SK-N-SH (cell line): Measurements from ENCODE around the gene AHCYL2. TPM values are rescaled to one million over a fixed set of nuclear protein-coding genes. Genes with fewer than 3 reads are reported as not detected.

Experiments
- CTCF ChIA-PET: fragments of 300-600, 350-600 bp; formaldehyde crosslinking; extraction: SDS; loops from one replicate; lab custom pipeline; 2021; lab: Yijun Ruan, JAX
- POLR2A ChIA-PET: fragments of 350-600 bp; sonication (Branson Sonifier 250); formaldehyde crosslinking; extraction: SDS; loops from one replicate; lab custom pipeline; 2020; ENCODE audit warnings: antibody characterized with exemption, inconsistent platforms; lab: Yijun Ruan, JAX
- DNase-seq: peaks from one replicate; pipeline ENCODE4 v3.0.0; 2012
- H2AFZ ChIP-seq: fragments of 200-600 bp; sonication (generic); 2 replicates; pipeline ENCODE4 v1.8.1; 2016; ENCODE audit warnings: antibody characterized with exemption, mild to moderate bottlenecking, low read depth
- H3F3A ChIP-seq: fragments of 200-600 bp; sonication (generic); replicated peaks from 2 replicates; pipeline ENCODE3; 2016; ENCODE audit warnings: antibody characterized with exemption, mild to moderate bottlenecking; ENCODE audit not compliant: insufficient read depth
- H3K27ac ChIP-seq, 2 experiments: fragments of 200-500 bp in 1 of 2; fragments of 200-600 bp in 1 of 2; sonication (Bioruptor generic) in 1 of 2; sonication (generic), shearing (Covaris generic) in 1 of 2; 2 replicates each; pipeline versions ENCODE4 v1.5.1 to v1.6.1; 2014 to 2016; ENCODE audit warnings: low read depth in 2 of 2, inconsistent platforms in 1 of 2, low read length in 1 of 2, mild to moderate bottlenecking in 1 of 2, mixed read lengths in 1 of 2
- H3K27me3 ChIP-seq: fragments of 200-600 bp; sonication (generic), shearing (Covaris generic); 2 replicates; pipeline ENCODE4 v1.6.1; 2016; ENCODE audit warnings: mixed run types; ENCODE audit not compliant: insufficient read depth
- H3K36me3 ChIP-seq, 2 experiments: fragments of 200-500 bp in 1 of 2; fragments of 200-600 bp in 1 of 2; sonication (Bioruptor generic) in 1 of 2; sonication (generic) in 1 of 2; replicated peaks in 1 of 2; 2 replicates each; pipeline versions ENCODE3 to v1.5.1; 2014 to 2016; ENCODE audit warnings: low read length in 1 of 2, mild to moderate bottlenecking in 1 of 2; ENCODE audit not compliant: insufficient read depth in 2 of 2, control insufficient read depth in 1 of 2
- H3K4me1 ChIP-seq, 2 experiments: fragments of 200-500 bp in 1 of 2; fragments of 200-600 bp in 1 of 2; sonication (Bioruptor generic) in 1 of 2; sonication (generic), shearing (Covaris generic) in 1 of 2; 2 replicates each; pipeline versions ENCODE4 v1.5.1 to v1.6.1; 2014 to 2016; ENCODE audit warnings: low read depth in 1 of 2, low read length in 1 of 2, mixed run types in 1 of 2; ENCODE audit not compliant: insufficient read depth in 2 of 2, control insufficient read depth in 1 of 2
- H3K4me2 ChIP-seq: fragments of 200-600 bp; sonication (generic), shearing (Covaris generic); 2 replicates; pipeline ENCODE4 v1.6.1; 2017; ENCODE audit warnings: mixed run types
- H3K4me3 ChIP-seq, 2 experiments: fragments of 200-500 bp in 1 of 2; fragments of 200-600 bp in 1 of 2; sonication (Bioruptor generic) in 1 of 2; sonication (generic), shearing (Covaris generic) in 1 of 2; 2 replicates each; pipeline versions ENCODE4 v1.5.1 to v1.8.1; 2014 to 2016; ENCODE audit warnings: low read depth in 2 of 2, inconsistent platforms in 1 of 2, low read length in 1 of 2, mild to moderate bottlenecking in 1 of 2, mixed read lengths in 1 of 2, moderate library complexity in 1 of 2
- H3K79me2 ChIP-seq: fragments of 200-600 bp; sonication (generic); 2 replicates; pipeline ENCODE4 v1.8.1; 2017; ENCODE audit warnings: mild to moderate bottlenecking; ENCODE audit not compliant: insufficient read depth
- H3K9ac ChIP-seq: fragments of 200-600 bp; sonication (generic); 2 replicates; pipeline ENCODE4 v1.6.1; 2017; ENCODE audit warnings: mixed run types
- H3K9me2 ChIP-seq: fragments of 200-600 bp; sonication (generic); 2 replicates; pipeline ENCODE4 v1.6.1; 2017; ENCODE audit warnings: mixed run types
- H3K9me3 ChIP-seq: fragments of 200-600 bp; sonication (generic); 2 replicates; pipeline ENCODE4 v1.6.1; 2017; ENCODE audit warnings: mixed run types, mild to moderate bottlenecking, moderate library complexity
- H4K20me1 ChIP-seq: fragments of 200-600 bp; sonication (generic); 2 replicates; pipeline ENCODE4 v1.6.1; 2017; ENCODE audit warnings: mild to moderate bottlenecking, mixed run types; ENCODE audit not compliant: insufficient read depth
- CHD2 ChIP-seq: fragments of 150-350 bp; IDR thresholded peaks from 2 replicates; pipeline ENCODE4 v1.6.1; 2018; ENCODE audit warnings: low read length; ENCODE audit not compliant: partially characterized antibody
- EP300 ChIP-seq, 2 experiments: IDR thresholded peaks; 2 replicates each; pipeline versions ENCODE4 v1.4.0 to v1.6.1; 2012; ENCODE audit warnings: borderline replicate concordance in 1 of 2, low read depth in 1 of 2, low read length in 1 of 2
- GABPA ChIP-seq: IDR thresholded peaks from 2 replicates; pipeline ENCODE4 v1.4.0; 2012; ENCODE audit warnings: low read depth, mild to moderate bottlenecking
- GATA2 ChIP-seq: sonication (generic); formaldehyde crosslinking; IDR thresholded peaks from 2 replicates; pipeline ENCODE4 v1.5.0; 2020; ENCODE audit warnings: mild to moderate bottlenecking, missing genetic modification reagents
- NRF1 ChIP-seq: IDR thresholded peaks from 2 replicates; pipeline ENCODE4 v1.6.1; 2012; ENCODE audit warnings: low read depth, mild to moderate bottlenecking, low read length
- POLR2AphosphoS5 ChIP-seq: IDR thresholded peaks from 2 replicates; pipeline ENCODE4 v1.6.1; 2012; ENCODE audit warnings: low read depth, low read length
- RCOR1 ChIP-seq: fragments of 150-350 bp; IDR thresholded peaks from 2 replicates; pipeline ENCODE4 v1.6.1; 2017; ENCODE audit warnings: antibody characterized with exemption, low read length
- RFX5 ChIP-seq: IDR thresholded peaks from 2 replicates; pipeline ENCODE4 v1.6.1; 2012; ENCODE audit warnings: mild to moderate bottlenecking, improper control_type of control experiment, low read length
- RXRA ChIP-seq: IDR thresholded peaks from 2 replicates; pipeline ENCODE4 v1.4.0; 2012; ENCODE audit warnings: low read depth, mild to moderate bottlenecking, borderline replicate concordance
- SIN3A ChIP-seq: IDR thresholded peaks from 2 replicates; pipeline ENCODE4 v1.6.1; 2012; ENCODE audit warnings: low read depth, mild to moderate bottlenecking, low read length, moderate library complexity, borderline replicate concordance
- SMC3 ChIP-seq: IDR thresholded peaks from 2 replicates; pipeline ENCODE4 v1.6.1; 2012; ENCODE audit warnings: low read depth, low read length, improper control_type of control experiment
- TAF1 ChIP-seq: IDR thresholded peaks from 2 replicates; pipeline ENCODE4 v1.6.1; 2012; ENCODE audit warnings: low read depth, mild to moderate bottlenecking, low read length, moderate library complexity, borderline replicate concordance
- TEAD4 ChIP-seq: IDR thresholded peaks from 2 replicates; pipeline ENCODE4 v1.4.0; 2012; ENCODE audit warnings: mild to moderate bottlenecking, borderline replicate concordance; ENCODE audit not compliant: insufficient read depth
- YY1 ChIP-seq: IDR thresholded peaks from 2 replicates; pipeline ENCODE4 v1.4.0; 2012; ENCODE audit warnings: low read depth, mild to moderate bottlenecking
- WGBS: methylation state at CpG from one replicate; pipeline ENCODE4 v1.1.6; 2017; ENCODE audit warnings: low lambda C conversion rate; 5-methylcytosine and 5-hydroxymethylcytosine counted together
- polyA plus RNA-seq, 3 experiments: library from polyadenylated mRNA; depleted of rRNA; stranded (reverse); fragments of >200 nt; gene quantifications; 2 replicates each; pipeline ENCODE4 v1.2.3, GENCODE V29; 2012
- TF ChIP-seq, protein P1 (sequence below): IDR thresholded peaks from 2 replicates; pipeline ENCODE4 v1.4.0; 2012; ENCODE audit warnings: low read depth, borderline replicate concordance
- TF ChIP-seq, protein P2 (sequence below): IDR thresholded peaks from 2 replicates; pipeline ENCODE4 v1.6.1; 2012; ENCODE audit warnings: mild to moderate bottlenecking, low read depth, low read length, moderate library complexity
- TF ChIP-seq, protein P3 (sequence below): IDR thresholded peaks from 2 replicates; pipeline ENCODE4 v1.4.0; 2012; ENCODE audit warnings: low read depth
- TF ChIP-seq, protein P4 (sequence below): fragments of 150-350 bp; IDR thresholded peaks from 2 replicates; pipeline ENCODE4 v1.6.1; 2017; ENCODE audit warnings: antibody characterized with exemption, low read length, low read depth, borderline replicate concordance
- TF ChIP-seq, protein P5 (sequence below): fragments of 150-350 bp; IDR thresholded peaks from 2 replicates; pipeline ENCODE4 v1.6.1; 2016; ENCODE audit warnings: mild to moderate bottlenecking, low read depth, low read length

AHCYL2 gene
- polyA plus RNA-seq, 1 of the 3 experiments (the other 2 are of a cell fraction) = 20.4 TPM

DNA sequence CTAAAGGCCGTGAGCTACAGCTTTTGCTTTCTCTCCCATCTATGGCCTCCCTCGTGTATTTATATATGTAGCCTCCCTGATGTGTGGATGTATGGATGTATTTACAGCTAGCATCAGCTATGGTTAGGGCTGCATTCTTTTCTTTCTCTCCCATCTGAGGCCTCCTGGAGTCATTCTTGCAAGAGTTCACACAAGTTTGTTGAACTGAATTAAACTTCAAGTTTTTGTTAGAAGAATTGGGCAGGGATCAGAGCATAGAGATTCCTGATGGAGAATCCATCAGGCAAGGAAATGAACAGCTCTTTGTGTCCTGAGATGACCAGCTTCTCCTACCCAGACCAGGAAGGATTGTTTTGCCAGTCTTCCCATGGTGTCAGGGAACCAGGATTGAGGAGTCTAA is 60.3 kb downstream of the AHCYL2 start:
- WGBS = 92% methylated on average over 2 of the region's 2 CpGs
- H3K27ac ChIP-seq = no peak overlapping the region
- H3K9ac ChIP-seq = no peak overlapping the region
- H3K36me3 ChIP-seq = peaks cover 0 to 3% of the 10 kb centered on the region in 2 experiments
- no peaks in the 10 kb centered on the region for H3K79me2 ChIP-seq
- DNase-seq = no peak
- TF ChIP-seq TEAD4 (no peak), TAF1 (no peak), EP300 (IDR thresholded peaks at IDR 0.05; ENCODE audit: borderline replicate concordance in 1 of 2, low read depth in 1 of 2, low read length in 1 of 2) (no peak), YY1 (no peak), POLR2AphosphoS5 (no peak)
- TF ChIP-seq, protein P1, sequence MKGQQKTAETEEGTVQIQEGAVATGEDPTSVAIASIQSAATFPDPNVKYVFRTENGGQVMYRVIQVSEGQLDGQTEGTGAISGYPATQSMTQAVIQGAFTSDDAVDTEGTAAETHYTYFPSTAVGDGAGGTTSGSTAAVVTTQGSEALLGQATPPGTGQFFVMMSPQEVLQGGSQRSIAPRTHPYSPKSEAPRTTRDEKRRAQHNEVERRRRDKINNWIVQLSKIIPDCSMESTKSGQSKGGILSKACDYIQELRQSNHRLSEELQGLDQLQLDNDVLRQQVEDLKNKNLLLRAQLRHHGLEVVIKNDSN = no peak
- TF ChIP-seq, protein P2, sequence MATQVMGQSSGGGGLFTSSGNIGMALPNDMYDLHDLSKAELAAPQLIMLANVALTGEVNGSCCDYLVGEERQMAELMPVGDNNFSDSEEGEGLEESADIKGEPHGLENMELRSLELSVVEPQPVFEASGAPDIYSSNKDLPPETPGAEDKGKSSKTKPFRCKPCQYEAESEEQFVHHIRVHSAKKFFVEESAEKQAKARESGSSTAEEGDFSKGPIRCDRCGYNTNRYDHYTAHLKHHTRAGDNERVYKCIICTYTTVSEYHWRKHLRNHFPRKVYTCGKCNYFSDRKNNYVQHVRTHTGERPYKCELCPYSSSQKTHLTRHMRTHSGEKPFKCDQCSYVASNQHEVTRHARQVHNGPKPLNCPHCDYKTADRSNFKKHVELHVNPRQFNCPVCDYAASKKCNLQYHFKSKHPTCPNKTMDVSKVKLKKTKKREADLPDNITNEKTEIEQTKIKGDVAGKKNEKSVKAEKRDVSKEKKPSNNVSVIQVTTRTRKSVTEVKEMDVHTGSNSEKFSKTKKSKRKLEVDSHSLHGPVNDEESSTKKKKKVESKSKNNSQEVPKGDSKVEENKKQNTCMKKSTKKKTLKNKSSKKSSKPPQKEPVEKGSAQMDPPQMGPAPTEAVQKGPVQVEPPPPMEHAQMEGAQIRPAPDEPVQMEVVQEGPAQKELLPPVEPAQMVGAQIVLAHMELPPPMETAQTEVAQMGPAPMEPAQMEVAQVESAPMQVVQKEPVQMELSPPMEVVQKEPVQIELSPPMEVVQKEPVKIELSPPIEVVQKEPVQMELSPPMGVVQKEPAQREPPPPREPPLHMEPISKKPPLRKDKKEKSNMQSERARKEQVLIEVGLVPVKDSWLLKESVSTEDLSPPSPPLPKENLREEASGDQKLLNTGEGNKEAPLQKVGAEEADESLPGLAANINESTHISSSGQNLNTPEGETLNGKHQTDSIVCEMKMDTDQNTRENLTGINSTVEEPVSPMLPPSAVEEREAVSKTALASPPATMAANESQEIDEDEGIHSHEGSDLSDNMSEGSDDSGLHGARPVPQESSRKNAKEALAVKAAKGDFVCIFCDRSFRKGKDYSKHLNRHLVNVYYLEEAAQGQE = no peak
- TF ChIP-seq, protein P3, sequence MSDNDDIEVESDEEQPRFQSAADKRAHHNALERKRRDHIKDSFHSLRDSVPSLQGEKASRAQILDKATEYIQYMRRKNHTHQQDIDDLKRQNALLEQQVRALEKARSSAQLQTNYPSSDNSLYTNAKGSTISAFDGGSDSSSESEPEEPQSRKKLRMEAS = no peak
- TF ChIP-seq, protein P4, sequence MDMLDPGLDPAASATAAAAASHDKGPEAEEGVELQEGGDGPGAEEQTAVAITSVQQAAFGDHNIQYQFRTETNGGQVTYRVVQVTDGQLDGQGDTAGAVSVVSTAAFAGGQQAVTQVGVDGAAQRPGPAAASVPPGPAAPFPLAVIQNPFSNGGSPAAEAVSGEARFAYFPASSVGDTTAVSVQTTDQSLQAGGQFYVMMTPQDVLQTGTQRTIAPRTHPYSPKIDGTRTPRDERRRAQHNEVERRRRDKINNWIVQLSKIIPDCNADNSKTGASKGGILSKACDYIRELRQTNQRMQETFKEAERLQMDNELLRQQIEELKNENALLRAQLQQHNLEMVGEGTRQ = no peak
- no peaks in the 10 kb centered on the region for H3K9me2 ChIP-seq
- peaks cover 0 to 6% of the 10 kb centered on the region in 2 experiments; a peak in 1 of 4 replicates for H3K4me1 ChIP-seq
- H3F3A ChIP-seq = no peaks in the 10 kb centered on the region
- no peak overlapping the region for H3K4me3 ChIP-seq
- ChIA-PET CTCF (interaction anchor here (0.6 to 9.1 kb wide), 11 partner anchors 10 to 484 kb away, joined by 3 to 105 read pairs (median 5); no protein-coding TSS in a partner anchor), POLR2A (no interaction called here)
- no peaks in the 10 kb centered on the region for H3K9me3 ChIP-seq
- H3K4me2 ChIP-seq = no peak overlapping the region
- H2AFZ ChIP-seq = no peak overlapping the region
- no peaks in the 10 kb centered on the region for H3K27me3 ChIP-seq
- H4K20me1 ChIP-seq = no peaks in the 10 kb centered on the region

DNA sequence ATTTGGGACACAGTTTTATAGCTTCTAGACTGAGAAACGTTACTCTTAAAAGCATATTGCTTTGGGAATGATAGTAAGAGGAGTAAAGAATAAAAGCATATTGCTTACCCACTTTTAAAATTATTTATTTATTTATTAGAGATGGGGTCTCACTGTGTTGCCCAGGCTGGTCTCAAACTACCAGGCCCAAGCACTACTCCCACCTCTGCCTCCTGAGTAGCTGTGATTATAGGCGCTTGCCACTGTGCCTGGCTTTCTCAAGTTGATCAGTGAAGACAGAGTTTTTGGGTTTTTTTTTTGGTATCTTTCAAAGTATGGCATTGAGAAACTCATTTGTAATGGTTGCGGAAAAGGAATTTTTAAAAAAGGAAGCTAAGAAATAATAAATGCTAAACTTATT is 68.0 kb downstream of the AHCYL2 start:
- no peak for DNase-seq
- CTCF ChIA-PET = interaction anchor here (1.2 to 8.1 kb wide), 5 partner anchors 12 to 129 kb away, joined by 3 to 363 read pairs (median 4); partner anchors contain the start of gene AHCYL2
- POLR2A ChIA-PET = no interaction called here
- TF ChIP-seq RFX5 = no peak
- TF ChIP-seq NRF1 = no peak
- TF ChIP-seq RXRA = no peak
- TF ChIP-seq CHD2 = no peak
- TF ChIP-seq SMC3 = no peak
- no peak for TF ChIP-seq RCOR1
- no peak for TF ChIP-seq GATA2 (CRISPR knock-in tag)
- no peak for TF ChIP-seq SIN3A
- TF ChIP-seq, protein P5, sequence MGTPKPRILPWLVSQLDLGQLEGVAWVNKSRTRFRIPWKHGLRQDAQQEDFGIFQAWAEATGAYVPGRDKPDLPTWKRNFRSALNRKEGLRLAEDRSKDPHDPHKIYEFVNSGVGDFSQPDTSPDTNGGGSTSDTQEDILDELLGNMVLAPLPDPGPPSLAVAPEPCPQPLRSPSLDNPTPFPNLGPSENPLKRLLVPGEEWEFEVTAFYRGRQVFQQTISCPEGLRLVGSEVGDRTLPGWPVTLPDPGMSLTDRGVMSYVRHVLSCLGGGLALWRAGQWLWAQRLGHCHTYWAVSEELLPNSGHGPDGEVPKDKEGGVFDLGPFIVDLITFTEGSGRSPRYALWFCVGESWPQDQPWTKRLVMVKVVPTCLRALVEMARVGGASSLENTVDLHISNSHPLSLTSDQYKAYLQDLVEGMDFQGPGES = no peak
- TF ChIP-seq GABPA = no peak

More for the DNA sequence above, 68.0 kb downstream of the AHCYL2 start:
- Histone ChIP-seq H3K9me3 (no peaks in the 10 kb centered on the region), H3F3A (peaks cover 12% of the 10 kb centered on the region), H4K20me1 (no peaks in the 10 kb centered on the region), H3K79me2 (no peaks in the 10 kb centered on the region), H3K4me3 (no peak overlapping the region), H2AFZ (no peak overlapping the region), H3K4me2 (no peak overlapping the region), H3K9ac (no peak overlapping the region), H3K4me1 (no peaks in the 10 kb centered on the region), H3K36me3 (no peaks in the 10 kb centered on the region), H3K27me3 (no peaks in the 10 kb centered on the region), H3K9me2 (no peaks in the 10 kb centered on the region), H3K27ac (no peak overlapping the region)
- whole genome bisulfite sequencing = 96% methylated on average over 3 of the region's 3 CpGs
